DMS 273 (cell line): ENCODE measurements around the gene GAK.
"Not testable (repeated sequence)": the region's sequence is repeated elsewhere in the genome, so short reads cannot be mapped to it uniquely, and the experiment has no call there.

Experiments
- DNase-seq: peaks from one replicate; lab custom pipeline; 2025; ENCODE audit not compliant: unreplicated experiment; lab: John Stamatoyannopoulos, UW

Gene GAK

GRCh38 chr4:821181-821591 lies 110.9 kb downstream of the GAK start:
- no peak for DNase-seq

GRCh38 chr4:820230-821172 lies 111.6 kb downstream of the GAK start:
- DNase-seq: no peak

- no peak for DNase-seq
Observed at GRCh38 chr4:819401-820229, 112.5 kb downstream of the GAK start.

GRCh38 chr4:818106-818921 lies 113.8 kb downstream of the GAK start:
- no peak for DNase-seq

- peak; percentile 40 for DNase-seq
Observed at GRCh38 chr4:815464-816146, 116.5 kb downstream of the GAK start.

GRCh38 chr4:814312-814850 lies 117.7 kb downstream of the GAK start:
- no peak for DNase-seq

- DNase-seq: no peak
Observed at GRCh38 chr4:813900-814299, 118.2 kb downstream of the GAK start.

GRCh38 chr4:808860-809570 lies 123.1 kb downstream of the GAK start:
- no peak for DNase-seq

- DNase-seq: no peak
Observed at GRCh38 chr4:807792-808191, 124.3 kb downstream of the GAK start.

GRCh38 chr4:806979-807378 lies 125.1 kb downstream of the GAK start:
- DNase-seq: not testable (repeated sequence)

GRCh38 chr4:804804-805203 lies 127.3 kb downstream of the GAK start:
- no peak for DNase-seq

GRCh38 chr4:803884-804283 lies 128.2 kb downstream of the GAK start:
- DNase-seq: no peak

- DNase-seq: no peak
Observed at GRCh38 chr4:801436-802124, 130.5 kb downstream of the GAK start.
